ENCODE measurements around the gene FREM1. TPM values are rescaled to one million over a fixed set of nuclear protein-coding genes. Genes with fewer than 3 reads are reported as not detected.

Gene FREM1
- polyA plus RNA-seq, 4 donors = 1.1 to 16.9 (median 9.3) TPM

GRCh38 chr9:14687042-14687719, 223.0 kb downstream of the FREM1 start:
- Histone ChIP-seq H3K27me3 (ENCODE audit: control insufficient read depth in 3 of 3, insufficient read depth in 3 of 3, low read length in 3 of 3) (no peaks in the 10 kb centered on the region), H3K27ac (ENCODE audit: low read depth in 1 of 3, low read length in 2 of 3) (no peak overlapping the region), H3K4me1 (ENCODE audit: control insufficient read depth in 3 of 3, insufficient read depth in 2 of 3, low read depth in 1 of 3, low read length in 2 of 3) (peaks cover 0 to 3% (median 3%) of the 10 kb centered on the region in 3 donors), H3K4me3 (ENCODE audit: low read depth in 1 of 3, low read length in 3 of 3) (no peak overlapping the region), H3K9me3 (ENCODE audit: control insufficient read depth in 2 of 2, insufficient read depth in 1 of 2, low read depth in 1 of 2, low read length in 1 of 2) (no peaks in the 10 kb centered on the region), H3K36me3 (ENCODE audit: control insufficient read depth in 3 of 3, insufficient read depth in 2 of 3, low read depth in 1 of 3, low read length in 3 of 3) (peaks cover 2 to 12% (median 10%) of the 10 kb centered on the region in 3 donors)
- FAIRE-seq (no peak), DNase-seq (no peak)
- 92 to 93% (median 92%) methylated on average over 12 of the region's 12 CpGs for WGBS, 3 donors

GRCh38 chr9:14686168-14686567, 224.1 kb downstream of the FREM1 start:
- Histone ChIP-seq H3K9me3 (ENCODE audit: control insufficient read depth in 2 of 2, insufficient read depth in 1 of 2, low read depth in 1 of 2, low read length in 1 of 2) (no peaks in the 10 kb centered on the region), H3K27me3 (ENCODE audit: control insufficient read depth in 3 of 3, insufficient read depth in 3 of 3, low read length in 3 of 3) (no peaks in the 10 kb centered on the region), H3K4me1 (ENCODE audit: control insufficient read depth in 3 of 3, insufficient read depth in 2 of 3, low read depth in 1 of 3, low read length in 2 of 3) (peaks cover 0 to 2% (median 2%) of the 10 kb centered on the region in 3 donors), H3K4me3 (ENCODE audit: low read depth in 1 of 3, low read length in 3 of 3) (no peak overlapping the region), H3K36me3 (ENCODE audit: control insufficient read depth in 3 of 3, insufficient read depth in 2 of 3, low read depth in 1 of 3, low read length in 3 of 3) (peaks cover 2 to 12% (median 11%) of the 10 kb centered on the region in 3 donors), H3K27ac (ENCODE audit: low read depth in 1 of 3, low read length in 2 of 3) (peak overlapping the region in 1 of 3 donors; percentile 35)
- no peak for FAIRE-seq
- peak; percentile 31 to 79 for DNase-seq

Other genes with a start within 250 kb of the FREM1 start
- gene ZDHHC21, start 217.0 kb downstream of the FREM1 start, polyA plus RNA-seq = 10 to 100 TPM in 1 of 4 donors, 1 to 10 TPM in 3; 3.2 to 15.4 (median 4.9) TPM
- under 1 TPM in 1 of 4 donors, not detected in 3; 0.04 TPM for gene CER1, start 187.7 kb downstream of the FREM1 start, polyA plus RNA-seq

All from small intestine (tissue), 7 donors.